ENCODE results near the gene ZBTB8A. TPM values are rescaled to one million over a fixed set of nuclear protein-coding genes. Genes with fewer than 3 reads are reported as not detected.

ZBTB8A gene
- total and polyA plus RNA-seq, 2 of the 13 experiments (the other 11 are each of a cell fraction or from before 2014, with no cell fraction given) = 1.3 to 3.7 TPM

GRCh38 chr1:32518976-32519375, 20.3 kb upstream of the ZBTB8A start:
- H3K4me1 ChIP-seq (ENCODE audit: insufficient read depth, low read length) = peaks cover 6% of the 10 kb centered on the region; the same call in 1 of the 2 replicates
- no peaks in the 10 kb centered on the region for H3K36me3 ChIP-seq (replicated peaks in 1 of 2; ENCODE audit: control insufficient read depth in 1 of 2, insufficient read depth in 2 of 2, low read length in 2 of 2)
- H3K4me3 ChIP-seq (replicated peaks in 1 of 3; ENCODE audit: insufficient read depth in 1 of 3, low read depth in 2 of 3, low read length in 3 of 3) = no peak overlapping the region
- POLR2A ChIA-PET = no interaction called here
- no peak overlapping the region for H3K4me2 ChIP-seq (ENCODE audit: low read depth, low read length)
- H3K27me3 ChIP-seq (ENCODE audit: control insufficient read depth in 1 of 2, insufficient read depth in 2 of 2, low read length in 2 of 2) = no peaks in the 10 kb centered on the region
- BruUV-seq (replicated peaks) = no TSS peak
- FAIRE-seq (no peak), ATAC-seq (no peak), DNase-seq (ENCODE audit: low spot score) (no peak)
- no peak overlapping the region for H3K27ac ChIP-seq (ENCODE audit: extremely low read length, insufficient read depth, low read length)
- no peak overlapping the region for H2AFZ ChIP-seq (ENCODE audit: low read length)
- no peaks in the 10 kb centered on the region for H3K9me3 ChIP-seq (ENCODE audit: low read length)
- no peak overlapping the region for H3K9ac ChIP-seq (ENCODE audit: insufficient read depth, low read depth, low read length)
- in situ Hi-C loops (cut with HindIII; ENCODE audit: extremely low pct_ligation_motif_present, low pct_unique_long_range_greater_than_20kb) = no loop called here
- CTCF ChIA-PET (ENCODE audit: low intra/inter-chr PET ratio, low total read pairs) = no interaction called here
- H4K20me1 ChIP-seq (ENCODE audit: insufficient read depth, low read length) = no peaks in the 10 kb centered on the region
- no peak for TF ChIP-seq ZNF552 (CRISPR knock-in tag; IDR thresholded peaks at IDR 0.05; ENCODE audit: borderline replicate concordance)
- TF ChIP-seq CENPT (CRISPR knock-in tag; IDR thresholded peaks at IDR 0.05; ENCODE audit: low read depth) = no peak
- TF ChIP-seq MIXL1 (CRISPR knock-in tag; IDR thresholded peaks at IDR 0.05) = no peak
- TF ChIP-seq TRIM22 (IDR thresholded peaks at IDR 0.05) = no peak
- TF ChIP-seq CENPBD1 (CRISPR knock-in tag; IDR thresholded peaks at IDR 0.05; ENCODE audit: borderline replicate concordance, low read depth) = no peak
- TF ChIP-seq HMGXB3 (CRISPR knock-in tag; IDR thresholded peaks at IDR 0.05; ENCODE audit: borderline replicate concordance) = no peak
- no peak for TF ChIP-seq ZNF672 (CRISPR knock-in tag; IDR thresholded peaks at IDR 0.05)
- TF ChIP-seq HNRNPH1 (optimal IDR thresholded peaks at IDR 0.05; ENCODE audit: low read depth, low read length) = no peak
- no peak for TF ChIP-seq MYC (CRISPR knock-in tag; IDR thresholded peaks at IDR 0.05; ENCODE audit: borderline replicate concordance)
- no peak for TF ChIP-seq SP140L (CRISPR knock-in tag; IDR thresholded peaks at IDR 0.05; ENCODE audit: borderline replicate concordance)
- no peak for TF ChIP-seq FOXA3 (CRISPR knock-in tag; IDR thresholded peaks at IDR 0.05)
- TF ChIP-seq ZNF784 (CRISPR knock-in tag; IDR thresholded peaks at IDR 0.05; ENCODE audit: borderline replicate concordance) = no peak
- intact Hi-C loops (cut with micrococcal nuclease; ENCODE audit: unreplicated experiment) = no loop called here
- no peaks in the 10 kb centered on the region for H3K79me2 ChIP-seq (ENCODE audit: insufficient read depth, low read length)
- 62% methylated on average over 4 of the region's 4 CpGs for WGBS (ENCODE audit: low lambda C conversion rate)

Data from HepG2 (cell line).